HG02763 (cell line): ENCODE data around the gene PPM1G.
"Not testable (repeated sequence)": the region's sequence is repeated elsewhere in the genome, so short reads cannot be mapped to it uniquely, and the experiment has no call there.

Experiments
- ATAC-seq: cut with Tn5 transposase; IDR thresholded peaks from one replicate; pipeline ENCODE4 v1.9.1; 2021; ENCODE audit warnings: mild to moderate bottlenecking, moderate library complexity; ENCODE audit not compliant: unreplicated experiment

Gene PPM1G, protein sequence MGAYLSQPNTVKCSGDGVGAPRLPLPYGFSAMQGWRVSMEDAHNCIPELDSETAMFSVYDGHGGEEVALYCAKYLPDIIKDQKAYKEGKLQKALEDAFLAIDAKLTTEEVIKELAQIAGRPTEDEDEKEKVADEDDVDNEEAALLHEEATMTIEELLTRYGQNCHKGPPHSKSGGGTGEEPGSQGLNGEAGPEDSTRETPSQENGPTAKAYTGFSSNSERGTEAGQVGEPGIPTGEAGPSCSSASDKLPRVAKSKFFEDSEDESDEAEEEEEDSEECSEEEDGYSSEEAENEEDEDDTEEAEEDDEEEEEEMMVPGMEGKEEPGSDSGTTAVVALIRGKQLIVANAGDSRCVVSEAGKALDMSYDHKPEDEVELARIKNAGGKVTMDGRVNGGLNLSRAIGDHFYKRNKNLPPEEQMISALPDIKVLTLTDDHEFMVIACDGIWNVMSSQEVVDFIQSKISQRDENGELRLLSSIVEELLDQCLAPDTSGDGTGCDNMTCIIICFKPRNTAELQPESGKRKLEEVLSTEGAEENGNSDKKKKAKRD

GRCh38 chr2:27409321-27410073 lies at the start of gene PPM1G:
PPM1G (minus strand) TSS chr2:27409591; CDS start chr2:27409422, 169 bp downstream.
- peak; percentile 94 for ATAC-seq

GRCh38 chr2:27453968-27454367 lies 44.6 kb upstream of the PPM1G start:
- ATAC-seq: no peak

GRCh38 chr2:27451095-27451494 lies 41.7 kb upstream of the PPM1G start:
- ATAC-seq: no peak

GRCh38 chr2:27448381-27448780 lies 39.0 kb upstream of the PPM1G start:
- no peak for ATAC-seq

- no peak for ATAC-seq
Measured at GRCh38 chr2:27446057-27446456, 36.7 kb upstream of the PPM1G start.

DNA sequence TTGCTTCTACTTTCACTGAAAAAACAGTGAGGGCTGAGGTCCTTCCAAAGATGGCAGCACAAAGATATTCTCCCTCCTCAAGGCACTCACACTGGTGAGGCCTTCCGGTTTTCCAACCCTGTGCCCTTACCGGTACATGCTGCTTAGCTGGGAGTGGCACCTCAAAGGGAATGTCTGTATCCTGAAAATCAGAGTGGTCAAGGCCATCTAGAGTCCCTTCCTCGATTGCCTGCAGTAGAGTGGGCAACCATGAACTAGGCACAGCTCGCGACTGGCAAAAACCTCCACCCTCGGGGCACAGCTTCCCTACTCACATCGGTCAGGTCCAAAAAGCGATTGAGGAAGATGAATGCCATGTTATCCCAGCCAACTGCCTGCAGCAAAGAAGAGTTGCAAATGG lies 36.2 kb upstream of the PPM1G start:
- no peak for ATAC-seq

DNA sequence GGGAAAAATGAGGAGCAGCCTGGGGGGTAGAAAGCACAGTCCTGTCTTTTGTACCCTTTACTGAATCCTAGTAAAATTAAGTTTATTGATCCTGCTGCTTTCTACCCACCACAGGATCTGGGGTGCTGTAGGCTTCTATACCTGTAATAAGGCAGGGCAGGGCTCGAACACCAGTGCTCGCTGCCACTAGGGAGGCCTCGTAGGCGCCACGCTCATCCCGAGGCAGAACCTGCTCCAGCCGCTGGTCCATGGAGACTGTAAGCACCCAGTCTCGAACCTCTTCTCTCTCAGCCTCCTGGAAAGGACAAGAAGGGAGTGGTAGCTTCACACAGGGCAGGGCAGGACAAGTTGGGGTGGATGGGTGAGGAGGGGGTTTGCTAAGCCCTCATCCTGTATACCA lies 35.8 kb upstream of the PPM1G start:
- no peak for ATAC-seq

DNA sequence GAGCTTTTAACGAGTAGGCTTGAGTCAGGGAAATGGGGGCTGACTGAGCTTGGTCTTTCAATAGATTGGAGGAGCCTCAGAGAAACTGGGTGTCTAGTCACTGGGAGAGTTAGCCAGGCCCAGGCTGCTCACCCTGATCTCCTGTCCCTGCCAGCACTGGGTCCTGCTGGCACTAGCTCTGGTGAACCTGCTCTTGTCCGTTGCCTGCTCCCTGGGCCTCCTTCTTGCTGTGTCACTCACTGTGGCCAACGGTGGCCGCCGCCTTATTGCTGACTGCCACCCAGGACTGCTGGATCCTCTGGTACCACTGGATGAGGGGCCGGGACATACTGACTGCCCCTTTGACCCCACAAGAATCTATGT lies 33.5 kb upstream of the PPM1G start:
- ATAC-seq: no peak

GRCh38 chr2:27441958-27442919 lies 32.8 kb upstream of the PPM1G start, which contains the start of gene KRTCAP3:
KRTCAP3 (plus strand) TSS chr2:27442381; CDS start chr2:27442413, 32 bp downstream.
- ATAC-seq: no peak

DNA sequence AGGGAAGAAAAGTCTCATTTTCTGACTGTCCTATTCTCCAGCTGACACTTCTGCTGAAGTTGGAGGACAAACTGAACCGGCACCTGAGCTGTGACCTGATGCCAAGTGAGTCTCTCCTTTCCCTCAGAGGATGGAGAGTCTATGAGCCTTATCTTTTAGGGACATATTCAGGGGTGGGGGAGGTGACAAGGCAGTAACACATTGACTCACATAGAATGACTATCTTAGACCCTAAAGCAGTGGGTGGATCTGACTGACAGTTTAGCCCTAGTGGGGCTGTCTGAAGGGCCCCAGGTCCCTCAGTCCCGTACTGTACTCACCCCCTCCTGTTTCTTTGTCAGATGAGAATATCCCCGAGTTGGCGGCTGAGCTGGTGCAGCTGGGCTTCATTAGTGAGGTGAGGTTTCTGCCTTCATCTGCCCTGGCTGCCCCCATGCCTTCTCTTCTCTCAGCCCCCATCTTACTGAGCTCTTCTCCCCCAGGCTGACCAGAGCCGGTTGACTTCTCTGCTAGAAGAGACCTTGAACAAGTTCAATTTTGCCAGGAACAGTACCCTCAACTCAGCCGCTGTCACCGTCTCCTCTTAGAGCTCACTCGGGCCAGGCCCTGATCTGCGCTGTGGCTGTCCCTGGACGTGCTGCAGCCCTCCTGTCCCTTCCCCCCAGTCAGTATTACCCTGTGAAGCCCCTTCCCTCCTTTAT lies 32.0 kb upstream of the PPM1G start:
- no peak for ATAC-seq

GRCh38 chr2:27435628-27436027 lies 26.2 kb upstream of the PPM1G start:
- ATAC-seq: no peak

GRCh38 chr2:27431395-27431794 lies 22.0 kb upstream of the PPM1G start:
- ATAC-seq: no peak

- ATAC-seq: peak; percentile 67
Measured at GRCh38 chr2:27428978-27429541, 19.7 kb upstream of the PPM1G start.

GRCh38 chr2:27428213-27428977 lies 19.0 kb upstream of the PPM1G start, which contains the start of gene NRBP1:
NRBP1 (plus strand) TSS chr2:27428631; CDS start chr2:27433274, 4,643 bp downstream.
- peak; percentile 90 for ATAC-seq

DNA sequence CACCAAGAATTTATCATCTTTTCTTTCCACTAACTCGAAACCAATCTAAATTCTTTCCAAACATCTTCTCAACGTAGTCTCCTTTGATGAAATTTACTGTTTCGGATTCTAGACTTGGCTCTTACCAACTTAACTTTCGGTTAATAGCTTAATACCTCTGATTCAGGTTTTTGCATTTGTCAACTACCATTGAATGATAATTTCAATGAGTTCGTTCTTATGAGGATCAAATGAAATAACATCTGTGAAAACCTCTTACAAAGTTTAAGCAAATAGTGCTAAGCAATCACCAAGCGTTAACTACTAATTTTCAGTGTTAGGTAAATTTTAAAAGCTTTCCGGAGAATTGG lies 18.4 kb upstream of the PPM1G start:
- no peak for ATAC-seq

- not testable (repeated sequence) for ATAC-seq
Measured at GRCh38 chr2:27425039-27425438, 15.6 kb upstream of the PPM1G start.

GRCh38 chr2:27422958-27423357 lies 13.6 kb upstream of the PPM1G start:
- ATAC-seq: no peak

GRCh38 chr2:27421660-27422250 lies 12.4 kb upstream of the PPM1G start:
- ATAC-seq: no peak

DNA sequence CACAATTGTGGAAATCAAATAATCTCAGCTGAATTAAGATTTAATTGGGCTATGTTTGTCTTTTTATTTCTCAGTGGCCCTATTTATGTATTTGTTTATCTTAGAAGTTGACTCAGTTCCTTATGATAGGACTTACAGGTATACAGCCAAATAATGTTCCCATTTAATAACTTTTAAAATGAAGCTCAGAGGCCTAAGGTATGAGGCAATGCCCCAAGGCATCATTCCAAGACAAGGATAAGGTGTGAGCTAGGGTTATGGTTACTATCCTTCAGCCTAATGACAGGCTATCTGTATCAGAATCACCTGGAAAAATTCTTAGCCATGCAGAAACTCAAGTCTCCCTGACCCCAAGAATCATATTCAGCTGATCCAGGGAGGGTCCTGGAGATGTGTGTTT lies 11.6 kb upstream of the PPM1G start:
- no peak for ATAC-seq
